H4 (cell line): ENCODE data around the gene HOMER3. TPM values are rescaled to one million over a fixed set of nuclear protein-coding genes. Genes with fewer than 3 reads are reported as not detected.

Experiments used
- DNase-seq: peaks from one replicate; pipeline ENCODE4 v3.0.0-alpha.2; 2015; ENCODE audit warnings: low spot score
- total RNA-seq: library from RNA; depleted of rRNA; stranded (reverse); fragments of >200 nt; shearing (Covaris generic); gene quantifications from 2 replicates; pipeline ENCODE4 v1.2.3, GENCODE V29; 2014; rRNA removed

Gene HOMER3
- 32.5 and 47.3 TPM in 2 replicates for total RNA-seq

GRCh38 chr19:18940769-18941627, at the start of gene HOMER3:
HOMER3 (minus strand) TSS chr19:18941217; CDS start chr19:18938982, 2,235 bp downstream.
- no peak for DNase-seq

GRCh38 chr19:18990128-18990708, 49.2 kb upstream of the HOMER3 start:
- no peak for DNase-seq

GRCh38 chr19:18989316-18989715, 48.3 kb upstream of the HOMER3 start:
- no peak for DNase-seq

GRCh38 chr19:18987456-18987855, 46.4 kb upstream of the HOMER3 start:
- DNase-seq: no peak

GRCh38 chr19:18985257-18985656, 44.2 kb upstream of the HOMER3 start:
- DNase-seq: no peak

GRCh38 chr19:18984251-18984650, 43.2 kb upstream of the HOMER3 start:
- DNase-seq: no peak

GRCh38 chr19:18982669-18983068, 41.7 kb upstream of the HOMER3 start:
- DNase-seq: no peak

- DNase-seq: no peak
Measured at GRCh38 chr19:18980432-18981020, 39.5 kb upstream of the HOMER3 start.

- no peak for DNase-seq
Measured at GRCh38 chr19:18978616-18979015, 37.6 kb upstream of the HOMER3 start.

GRCh38 chr19:18975869-18976268, 34.9 kb upstream of the HOMER3 start:
- no peak for DNase-seq

- DNase-seq: no peak
Measured at GRCh38 chr19:18975011-18975410, 34.0 kb upstream of the HOMER3 start.

GRCh38 chr19:18972851-18973250, 31.8 kb upstream of the HOMER3 start:
- no peak for DNase-seq

GRCh38 chr19:18972301-18972811, 31.3 kb upstream of the HOMER3 start:
- DNase-seq: peak; percentile 41

GRCh38 chr19:18969931-18970659, 29.1 kb upstream of the HOMER3 start:
- DNase-seq: no peak

GRCh38 chr19:18967358-18968146, 26.5 kb upstream of the HOMER3 start:
- peak; percentile 68 for DNase-seq

GRCh38 chr19:18966307-18966706, 25.3 kb upstream of the HOMER3 start:
- DNase-seq: no peak

GRCh38 chr19:18964121-18964520, 23.1 kb upstream of the HOMER3 start:
- DNase-seq: no peak

- no peak for DNase-seq
Measured at GRCh38 chr19:18961767-18962620, 21.0 kb upstream of the HOMER3 start.

- DNase-seq: no peak
Measured at GRCh38 chr19:18960370-18960769, 19.4 kb upstream of the HOMER3 start.

- DNase-seq: no peak
Measured at GRCh38 chr19:18955042-18955441, 14.0 kb upstream of the HOMER3 start.
